Ishikawa (cell line): ENCODE data around the gene AKIP1.

ENCODE experiments used
- CEBPB ChIP-seq: IDR thresholded peaks from 2 replicates; pipeline ENCODE4 v1.6.1; 2012
- CREB1 ChIP-seq: IDR thresholded peaks from 2 replicates; pipeline ENCODE4 v1.6.1; 2012; ENCODE audit warnings: low read depth
- EGR1 ChIP-seq: IDR thresholded peaks from 2 replicates; pipeline ENCODE4 v1.6.1; 2012
- EP300 ChIP-seq: IDR thresholded peaks from 2 replicates; pipeline ENCODE4 v1.6.1; 2012; ENCODE audit warnings: borderline replicate concordance
- FOXM1 ChIP-seq: IDR thresholded peaks from 2 replicates; pipeline ENCODE4 v1.6.1; 2012; ENCODE audit warnings: low read depth, borderline replicate concordance
- NFIC ChIP-seq: IDR thresholded peaks from 2 replicates; pipeline ENCODE4 v1.6.1; 2012
- RAD21 ChIP-seq: IDR thresholded peaks from 2 replicates; pipeline ENCODE4 v1.6.1; 2012; ENCODE audit warnings: low read depth
- TAF1 ChIP-seq: IDR thresholded peaks from 2 replicates; pipeline ENCODE4 v1.6.1; 2012; ENCODE audit warnings: low read depth, mild to moderate bottlenecking
- TCF12 ChIP-seq: IDR thresholded peaks from 2 replicates; pipeline ENCODE4 v1.6.1; 2012; ENCODE audit warnings: low read depth
- TEAD4 ChIP-seq: IDR thresholded peaks from 2 replicates; pipeline ENCODE4 v1.6.1; 2012
- YY1 ChIP-seq: IDR thresholded peaks from 2 replicates; pipeline ENCODE4 v1.6.1; 2012; ENCODE audit warnings: low read depth
- ZBTB7A ChIP-seq: IDR thresholded peaks from 2 replicates; pipeline ENCODE4 v1.6.1; 2012; ENCODE audit warnings: low read depth
- TF ChIP-seq, protein P1 (sequence below): IDR thresholded peaks from 2 replicates; pipeline ENCODE4 v1.6.1; 2012
- TF ChIP-seq, protein P2 (sequence below): IDR thresholded peaks from 2 replicates; pipeline ENCODE4 v1.6.1; 2012
- TF ChIP-seq, protein P3 (sequence below): IDR thresholded peaks from 2 replicates; pipeline ENCODE4 v1.6.1; 2012; ENCODE audit warnings: low read depth, mild to moderate bottlenecking

AKIP1 gene

DNA sequence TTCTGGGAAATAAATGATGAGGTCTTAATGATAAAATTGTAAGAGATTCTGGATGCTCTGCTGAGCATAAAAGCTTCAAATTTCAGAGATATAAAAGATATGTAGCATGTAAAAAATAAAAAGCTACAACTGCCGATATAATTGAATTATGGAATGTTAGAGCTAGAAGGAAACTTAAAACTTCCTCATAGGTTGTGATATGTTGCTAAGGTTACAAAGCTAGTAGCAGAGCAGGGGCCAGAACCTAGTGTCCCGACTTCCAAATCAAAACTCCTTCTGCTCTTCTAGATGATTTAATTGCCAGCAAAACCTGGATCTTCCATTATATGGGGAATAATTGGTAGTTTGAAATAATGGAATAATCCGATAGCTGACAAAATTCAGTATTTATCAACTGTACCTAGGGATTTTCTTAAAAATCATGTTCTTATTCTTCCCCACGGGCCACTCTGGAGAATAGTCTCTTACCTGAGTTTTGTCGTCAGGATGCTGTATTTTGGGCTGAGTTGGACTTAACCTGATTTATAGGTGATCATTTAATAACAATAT is 31.6 kb downstream of the AKIP1 start, which contains the start of gene ASCL3:
Gene ASCL3 (minus strand): TSS at position 499 of the 549 bp plus-strand sequence. CDS start 4,855 bp downstream, outside the sequence.
- TF ChIP-seq TAF1 (no peak), TCF12 (no peak), EGR1 (no peak), YY1 (no peak), NFIC (no peak)
- TF ChIP-seq, protein P1, sequence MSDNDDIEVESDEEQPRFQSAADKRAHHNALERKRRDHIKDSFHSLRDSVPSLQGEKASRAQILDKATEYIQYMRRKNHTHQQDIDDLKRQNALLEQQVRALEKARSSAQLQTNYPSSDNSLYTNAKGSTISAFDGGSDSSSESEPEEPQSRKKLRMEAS: no peak

DNA sequence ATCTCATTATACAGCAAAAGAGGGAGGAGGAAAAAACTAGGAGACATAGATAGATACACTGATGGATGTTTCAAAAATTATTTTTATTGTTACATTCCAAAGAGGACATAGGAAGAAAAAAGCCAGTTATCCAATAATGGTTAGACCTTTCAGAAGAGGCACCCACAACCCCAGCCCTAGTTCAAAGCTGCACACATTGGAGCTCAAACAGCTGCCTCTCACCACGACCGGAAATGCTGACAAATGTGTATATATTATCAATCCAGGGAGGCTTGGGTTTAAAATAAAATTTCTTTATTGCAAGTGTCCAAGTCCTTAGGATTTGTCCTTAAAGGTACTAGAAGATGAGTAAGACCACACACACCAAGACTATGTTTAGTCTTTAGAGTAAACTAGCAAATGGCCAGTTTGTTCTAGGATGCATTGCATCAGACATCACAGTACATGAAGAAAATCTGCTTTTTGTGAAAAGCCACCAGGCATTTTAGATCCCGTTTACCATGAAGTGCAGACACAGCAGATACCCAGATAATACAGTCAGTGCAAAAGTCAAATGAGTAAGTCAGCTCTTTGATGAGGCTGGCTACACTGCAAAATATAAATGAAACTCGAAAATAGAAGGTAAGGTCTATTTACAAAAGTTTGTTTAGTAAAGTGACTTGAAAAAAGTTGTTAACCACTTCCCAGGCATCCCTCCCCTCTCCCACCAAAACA is 36.4 kb downstream of the AKIP1 start:
- TF ChIP-seq CREB1: no peak
- TF ChIP-seq NFIC: no peak
- TF ChIP-seq TEAD4: no peak
- TF ChIP-seq, protein P2, sequence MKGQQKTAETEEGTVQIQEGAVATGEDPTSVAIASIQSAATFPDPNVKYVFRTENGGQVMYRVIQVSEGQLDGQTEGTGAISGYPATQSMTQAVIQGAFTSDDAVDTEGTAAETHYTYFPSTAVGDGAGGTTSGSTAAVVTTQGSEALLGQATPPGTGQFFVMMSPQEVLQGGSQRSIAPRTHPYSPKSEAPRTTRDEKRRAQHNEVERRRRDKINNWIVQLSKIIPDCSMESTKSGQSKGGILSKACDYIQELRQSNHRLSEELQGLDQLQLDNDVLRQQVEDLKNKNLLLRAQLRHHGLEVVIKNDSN: no peak
- TF ChIP-seq, protein P1: no peak
- no peak for TF ChIP-seq EGR1
- TF ChIP-seq CEBPB: no peak
- TF ChIP-seq ZBTB7A: no peak
- no peak for TF ChIP-seq FOXM1
- no peak for TF ChIP-seq EP300

DNA sequence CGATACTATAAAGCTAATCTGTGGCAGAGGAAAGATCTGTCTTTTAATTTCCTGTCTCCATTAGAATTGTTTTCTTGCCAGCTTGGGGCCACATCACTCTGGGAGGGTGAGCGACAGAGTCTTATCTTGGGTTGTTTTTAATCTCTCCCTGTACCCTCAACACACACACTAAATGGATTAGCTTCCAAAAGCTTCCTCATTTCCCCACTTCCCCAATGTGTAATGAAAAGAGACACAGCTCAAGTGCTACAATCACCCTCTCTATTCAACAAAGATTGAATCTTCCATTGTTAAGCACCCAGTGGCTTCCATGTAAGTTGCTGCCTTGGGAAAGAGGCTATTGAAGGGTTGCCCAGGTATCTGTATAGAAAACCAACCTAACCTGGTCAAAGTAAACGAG is 37.9 kb downstream of the AKIP1 start:
- TF ChIP-seq CEBPB (no peak), TAF1 (no peak), EGR1 (no peak), NFIC (no peak), TEAD4 (no peak), RAD21 (no peak), TCF12 (no peak), EP300 (no peak)
- TF ChIP-seq, protein P2: no peak
- TF ChIP-seq, protein P3, sequence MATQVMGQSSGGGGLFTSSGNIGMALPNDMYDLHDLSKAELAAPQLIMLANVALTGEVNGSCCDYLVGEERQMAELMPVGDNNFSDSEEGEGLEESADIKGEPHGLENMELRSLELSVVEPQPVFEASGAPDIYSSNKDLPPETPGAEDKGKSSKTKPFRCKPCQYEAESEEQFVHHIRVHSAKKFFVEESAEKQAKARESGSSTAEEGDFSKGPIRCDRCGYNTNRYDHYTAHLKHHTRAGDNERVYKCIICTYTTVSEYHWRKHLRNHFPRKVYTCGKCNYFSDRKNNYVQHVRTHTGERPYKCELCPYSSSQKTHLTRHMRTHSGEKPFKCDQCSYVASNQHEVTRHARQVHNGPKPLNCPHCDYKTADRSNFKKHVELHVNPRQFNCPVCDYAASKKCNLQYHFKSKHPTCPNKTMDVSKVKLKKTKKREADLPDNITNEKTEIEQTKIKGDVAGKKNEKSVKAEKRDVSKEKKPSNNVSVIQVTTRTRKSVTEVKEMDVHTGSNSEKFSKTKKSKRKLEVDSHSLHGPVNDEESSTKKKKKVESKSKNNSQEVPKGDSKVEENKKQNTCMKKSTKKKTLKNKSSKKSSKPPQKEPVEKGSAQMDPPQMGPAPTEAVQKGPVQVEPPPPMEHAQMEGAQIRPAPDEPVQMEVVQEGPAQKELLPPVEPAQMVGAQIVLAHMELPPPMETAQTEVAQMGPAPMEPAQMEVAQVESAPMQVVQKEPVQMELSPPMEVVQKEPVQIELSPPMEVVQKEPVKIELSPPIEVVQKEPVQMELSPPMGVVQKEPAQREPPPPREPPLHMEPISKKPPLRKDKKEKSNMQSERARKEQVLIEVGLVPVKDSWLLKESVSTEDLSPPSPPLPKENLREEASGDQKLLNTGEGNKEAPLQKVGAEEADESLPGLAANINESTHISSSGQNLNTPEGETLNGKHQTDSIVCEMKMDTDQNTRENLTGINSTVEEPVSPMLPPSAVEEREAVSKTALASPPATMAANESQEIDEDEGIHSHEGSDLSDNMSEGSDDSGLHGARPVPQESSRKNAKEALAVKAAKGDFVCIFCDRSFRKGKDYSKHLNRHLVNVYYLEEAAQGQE: no peak

DNA sequence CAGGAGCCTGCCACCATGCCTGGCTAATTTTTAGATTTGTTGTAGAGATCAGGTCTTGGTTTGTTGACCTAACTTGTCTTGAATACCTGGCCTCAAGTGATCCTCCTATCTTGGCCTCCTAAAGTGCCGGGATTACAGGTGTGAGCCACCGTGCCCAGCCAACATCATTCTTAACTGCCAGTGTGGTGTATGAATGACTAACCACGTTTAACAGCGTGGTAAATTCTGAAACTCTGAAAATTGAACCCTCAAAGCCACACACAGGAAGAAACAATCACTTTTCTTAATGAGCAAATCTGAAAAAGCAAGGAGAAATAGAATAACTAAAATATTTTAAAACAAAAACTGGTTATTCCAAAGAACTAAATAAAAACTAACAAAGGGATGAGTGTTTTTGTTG is 45.9 kb downstream of the AKIP1 start:
- TF ChIP-seq, protein P1: no peak
- TF ChIP-seq CREB1: no peak
- TF ChIP-seq, protein P2: no peak
- TF ChIP-seq NFIC: no peak
- TF ChIP-seq, protein P3: no peak
- TF ChIP-seq EGR1: no peak
- TF ChIP-seq EP300: no peak
- TF ChIP-seq CEBPB: no peak
- no peak for TF ChIP-seq TEAD4
- no peak for TF ChIP-seq ZBTB7A
- no peak for TF ChIP-seq TAF1
- TF ChIP-seq FOXM1: no peak

DNA sequence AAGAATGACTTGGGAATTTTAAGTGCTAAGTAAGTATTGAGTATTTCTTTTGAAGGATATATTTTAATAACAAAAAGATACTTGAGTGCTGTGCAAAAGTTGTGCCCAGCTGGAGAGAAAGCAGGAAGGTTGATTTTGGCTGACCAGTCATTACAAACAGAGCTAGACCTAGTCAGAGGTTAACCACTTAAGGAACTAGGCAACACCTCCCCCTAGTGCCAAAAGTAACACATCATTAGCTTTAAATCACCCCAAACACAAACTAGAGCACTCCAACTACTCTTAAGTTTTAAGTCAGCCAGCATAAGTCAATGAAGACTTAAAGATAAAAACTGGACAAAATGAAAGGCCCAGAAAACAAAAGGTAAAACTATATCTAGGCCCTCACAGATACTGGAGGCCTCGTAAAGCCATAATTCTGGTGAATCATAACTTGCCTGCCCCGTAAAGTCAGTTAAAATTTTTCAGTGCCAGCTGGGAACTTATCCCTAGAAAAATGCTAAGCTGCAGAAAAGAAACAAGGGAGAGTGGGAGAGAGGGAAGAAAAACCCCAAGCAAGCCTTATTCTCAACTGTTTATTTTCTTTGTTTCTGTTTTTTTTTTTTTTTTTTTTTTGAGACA is 48.7 kb downstream of the AKIP1 start:
- TF ChIP-seq FOXM1 (no peak), RAD21 (peak; percentile 85)
